Measurements from ENCODE around the gene COLEC12. TPM values are rescaled to one million over a fixed set of nuclear protein-coding genes. Genes with fewer than 3 reads are reported as not detected.
A peak's percentile ranks its signal among the peaks of the same experiment; 100 is the strongest.

The COLEC12 gene
- polyA plus RNA-seq, 3 donors = 0.21 to 0.47 (median 0.35) TPM

DNA sequence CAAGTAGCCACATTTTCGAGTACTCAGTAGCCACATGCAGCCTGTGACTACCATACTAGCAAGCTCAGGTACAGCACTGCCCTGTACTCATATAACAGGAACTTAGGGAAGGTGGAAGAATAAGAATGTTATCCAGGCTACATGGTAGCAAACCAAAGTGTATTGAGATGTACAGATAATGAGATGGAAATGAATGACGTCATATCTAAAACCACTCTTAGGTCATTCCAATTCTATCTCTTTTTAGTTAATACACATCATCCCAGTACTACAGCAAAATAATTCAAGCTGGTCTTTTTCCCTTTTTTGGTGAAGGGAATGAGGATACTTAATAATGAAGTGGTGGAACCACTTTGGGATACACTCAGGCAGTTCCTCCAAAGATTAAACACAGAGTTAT lies 38.7 kb downstream of the COLEC12 start:
- peaks cover 0 to 4% of the 10 kb centered on the region in 2 donors for H3K9me3 ChIP-seq (replicated peaks in 1 of 2; ENCODE audit: control insufficient read depth in 1 of 2, insufficient read depth in 1 of 2, low read length in 2 of 2)
- no peak overlapping the region for H3K9ac ChIP-seq (ENCODE audit: insufficient read depth, low read length, poor library complexity, severe bottlenecking)
- H3K27me3 ChIP-seq (ENCODE audit: control insufficient read depth in 2 of 2, insufficient read depth in 2 of 2, low read length in 2 of 2) = no peaks in the 10 kb centered on the region
- H3K36me3 ChIP-seq (replicated peaks in 1 of 2; ENCODE audit: control insufficient read depth in 1 of 2, insufficient read depth in 2 of 2, low read length in 2 of 2) = no peaks in the 10 kb centered on the region
- no peaks in the 10 kb centered on the region for H3K36me3 Mint-ChIP-seq
- no peak overlapping the region for H2AFZ ChIP-seq (ENCODE audit: insufficient read depth, low read depth, low read length, poor library complexity, severe bottlenecking)
- H3K4me2 ChIP-seq (replicated peaks; ENCODE audit: extremely low read depth, low read length, poor library complexity, severe bottlenecking) = no peak overlapping the region
- peaks cover 0 to 7% (median 6%) of the 10 kb centered on the region in 7 donors for H3K9me3 Mint-ChIP-seq
- peaks cover 42% of the 10 kb centered on the region for H3K4me1 Mint-ChIP-seq
- H3K27ac Mint-ChIP-seq = no peak overlapping the region
- H4K20me1 ChIP-seq (ENCODE audit: insufficient read depth, low read length) = no peaks in the 10 kb centered on the region
- intact Hi-C loops (cut with micrococcal nuclease) = loop anchor here in 1 of 2 donors (5.0 to 10.0 kb wide), 5 partner anchors 36 to 187 kb away; no protein-coding TSS in a partner anchor
- H3K4me3 ChIP-seq (replicated peaks in 1 of 3; ENCODE audit: low read depth in 2 of 3, low read length in 3 of 3) = no peak overlapping the region
- no peak overlapping the region for H3K27ac ChIP-seq (ENCODE audit: low read depth in 1 of 2, low read length in 2 of 2)
- H3K27me3 Mint-ChIP-seq (ENCODE audit: low read depth in 3 of 3) = no peaks in the 10 kb centered on the region
- TF ChIP-seq, protein P1, sequence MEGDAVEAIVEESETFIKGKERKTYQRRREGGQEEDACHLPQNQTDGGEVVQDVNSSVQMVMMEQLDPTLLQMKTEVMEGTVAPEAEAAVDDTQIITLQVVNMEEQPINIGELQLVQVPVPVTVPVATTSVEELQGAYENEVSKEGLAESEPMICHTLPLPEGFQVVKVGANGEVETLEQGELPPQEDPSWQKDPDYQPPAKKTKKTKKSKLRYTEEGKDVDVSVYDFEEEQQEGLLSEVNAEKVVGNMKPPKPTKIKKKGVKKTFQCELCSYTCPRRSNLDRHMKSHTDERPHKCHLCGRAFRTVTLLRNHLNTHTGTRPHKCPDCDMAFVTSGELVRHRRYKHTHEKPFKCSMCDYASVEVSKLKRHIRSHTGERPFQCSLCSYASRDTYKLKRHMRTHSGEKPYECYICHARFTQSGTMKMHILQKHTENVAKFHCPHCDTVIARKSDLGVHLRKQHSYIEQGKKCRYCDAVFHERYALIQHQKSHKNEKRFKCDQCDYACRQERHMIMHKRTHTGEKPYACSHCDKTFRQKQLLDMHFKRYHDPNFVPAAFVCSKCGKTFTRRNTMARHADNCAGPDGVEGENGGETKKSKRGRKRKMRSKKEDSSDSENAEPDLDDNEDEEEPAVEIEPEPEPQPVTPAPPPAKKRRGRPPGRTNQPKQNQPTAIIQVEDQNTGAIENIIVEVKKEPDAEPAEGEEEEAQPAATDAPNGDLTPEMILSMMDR (IDR thresholded peaks at IDR 0.05) = no peak
- DNase-seq = no peak
- H3K4me1 ChIP-seq (ENCODE audit: control insufficient read depth in 1 of 2, insufficient read depth in 2 of 2, low read length in 2 of 2) = peaks cover 46 to 50% of the 10 kb centered on the region in 2 donors
- H3K4me3 Mint-ChIP-seq = no peak overlapping the region
- WGBS (ENCODE audit: insufficient coverage) = no CpG with 5 or more reads among the region's 2 CpGs
- no peaks in the 10 kb centered on the region for H3K79me2 ChIP-seq (ENCODE audit: insufficient read depth, low read length)

DNA sequence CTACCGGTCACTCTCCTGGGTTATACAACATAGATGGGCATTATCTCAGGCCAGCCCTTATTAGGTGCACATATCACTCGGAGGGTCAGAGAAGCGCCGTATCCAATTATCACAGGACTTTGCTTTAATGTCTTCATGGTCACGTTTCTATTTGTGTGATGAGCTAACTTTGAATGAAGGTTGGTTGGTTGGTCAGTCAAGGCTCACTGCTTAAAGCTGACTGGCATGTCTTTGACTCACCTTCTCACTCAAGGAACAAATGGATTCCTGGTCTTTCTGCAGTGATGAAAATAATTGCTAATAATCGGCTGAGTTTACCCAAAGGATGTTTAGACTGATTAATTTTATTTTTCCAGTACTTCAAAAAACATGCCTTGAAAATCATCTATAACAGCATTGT lies 39.7 kb downstream of the COLEC12 start:
- peaks cover 53 to 56% of the 10 kb centered on the region in 2 donors for H3K4me1 ChIP-seq (ENCODE audit: control insufficient read depth in 1 of 2, insufficient read depth in 2 of 2, low read length in 2 of 2)
- no peak overlapping the region for H3K4me2 ChIP-seq (replicated peaks; ENCODE audit: extremely low read depth, low read length, poor library complexity, severe bottlenecking)
- 100% methylated on average over 4 of the region's 6 CpGs for WGBS (ENCODE audit: insufficient coverage)
- no peak overlapping the region for H3K27ac ChIP-seq (ENCODE audit: low read depth in 1 of 2, low read length in 2 of 2)
- H3K27me3 Mint-ChIP-seq (ENCODE audit: low read depth in 3 of 3) = no peaks in the 10 kb centered on the region
- no peak overlapping the region for H3K4me3 ChIP-seq (replicated peaks in 1 of 3; ENCODE audit: low read depth in 2 of 3, low read length in 3 of 3)
- H3K4me3 Mint-ChIP-seq = no peak overlapping the region
- peaks cover 0 to 7% (median 6%) of the 10 kb centered on the region in 7 donors for H3K9me3 Mint-ChIP-seq
- no peaks in the 10 kb centered on the region for H4K20me1 ChIP-seq (ENCODE audit: insufficient read depth, low read length)
- H3K79me2 ChIP-seq (ENCODE audit: insufficient read depth, low read length) = no peaks in the 10 kb centered on the region
- H3K4me1 Mint-ChIP-seq = peaks cover 48% of the 10 kb centered on the region
- peak overlapping the region in 1 of 7 donors; percentile 21 for H3K27ac Mint-ChIP-seq
- intact Hi-C loops (cut with micrococcal nuclease) = loop anchor here in 1 of 2 donors (5.0 to 10.0 kb wide), 5 partner anchors 37 to 186 kb away; no protein-coding TSS in a partner anchor
- H3K36me3 ChIP-seq (replicated peaks in 1 of 2; ENCODE audit: control insufficient read depth in 1 of 2, insufficient read depth in 2 of 2, low read length in 2 of 2) = no peaks in the 10 kb centered on the region
- H2AFZ ChIP-seq (ENCODE audit: insufficient read depth, low read depth, low read length, poor library complexity, severe bottlenecking) = no peak overlapping the region
- H3K36me3 Mint-ChIP-seq = no peaks in the 10 kb centered on the region
- TF ChIP-seq, protein P1 (IDR thresholded peaks at IDR 0.05) = no peak
- H3K9ac ChIP-seq (ENCODE audit: insufficient read depth, low read length, poor library complexity, severe bottlenecking) = no peak overlapping the region
- DNase-seq = no peak
- H3K9me3 ChIP-seq (replicated peaks in 1 of 2; ENCODE audit: control insufficient read depth in 1 of 2, insufficient read depth in 1 of 2, low read length in 2 of 2) = peaks cover 0 to 4% of the 10 kb centered on the region in 2 donors
- H3K27me3 ChIP-seq (ENCODE audit: control insufficient read depth in 2 of 2, insufficient read depth in 2 of 2, low read length in 2 of 2) = no peaks in the 10 kb centered on the region

All from CD14-positive monocyte (primary cell).